GM12878 (cell line): Measurements from ENCODE around the gene KIF23. TPM values are rescaled to one million over a fixed set of nuclear protein-coding genes. Genes with fewer than 3 reads are reported as not detected.

Experiments used
- CBX5 ChIP-seq: sonication (generic); IDR thresholded peaks from 2 replicates; pipeline ENCODE4 v1.6.1; 2016; ENCODE audit warnings: low read depth, moderate library complexity, mild to moderate bottlenecking, inconsistent platforms
- CTCF ChIP-seq, 3 experiments: IDR thresholded peaks in 2 of 3; conservative IDR thresholded peaks in 1 of 3; 2 replicates each; pipeline ENCODE4 v1.5.1; 2011; ENCODE audit warnings: low read depth in 3 of 3, low read length in 3 of 3, mild to moderate bottlenecking in 3 of 3, control low read depth in 2 of 3, moderate library complexity in 2 of 3, inconsistent platforms in 1 of 3, mixed read lengths in 1 of 3; ENCODE audit not compliant: control insufficient read depth in 2 of 3, insufficient read depth in 1 of 3; ENCODE audit errors: extremely low read depth in 1 of 3
- E2F4 ChIP-seq: IDR thresholded peaks from 2 replicates; pipeline ENCODE4 v1.6.1; 2012; ENCODE audit warnings: low read depth, low read length, improper control_type of control experiment
- EP300 ChIP-seq, 2 experiments: fragments of 150-350 bp in 1 of 2; IDR thresholded peaks; 2 replicates each; pipeline ENCODE4 v1.6.1; 2011 to 2012; ENCODE audit warnings: low read depth in 2 of 2, low read length in 2 of 2, borderline replicate concordance in 1 of 2, improper control_type of control experiment in 1 of 2, inconsistent platforms in 1 of 2; ENCODE audit not compliant: control insufficient read depth in 1 of 2
- MTA3 ChIP-seq: IDR thresholded peaks from 2 replicates; pipeline ENCODE4 v1.6.1; 2012; ENCODE audit warnings: low read length, inconsistent platforms, borderline replicate concordance
- MYC ChIP-seq: IDR thresholded peaks from 2 replicates; pipeline ENCODE4 v1.6.1; 2011; ENCODE audit warnings: mild to moderate bottlenecking, low read length, moderate library complexity, inconsistent platforms; ENCODE audit not compliant: insufficient read depth, insufficient replicate concordance, insufficient read length, severe bottlenecking
- NKRF ChIP-seq: fragments of 450-650 bp; conservative IDR thresholded peaks from 2 replicates; pipeline ENCODE4 v1.6.1; 2017; ENCODE audit warnings: mild to moderate bottlenecking, moderate library complexity
- POU2F2 ChIP-seq: IDR thresholded peaks from 3 replicates; pipeline ENCODE4 v1.6.1; 2011; ENCODE audit warnings: low read depth, mild to moderate bottlenecking, low read length, borderline replicate concordance
- RAD51 ChIP-seq: fragments of 450-650 bp; IDR thresholded peaks from 2 replicates; pipeline ENCODE4 v1.6.1; 2016; ENCODE audit warnings: moderate library complexity, mild to moderate bottlenecking, inconsistent platforms
- REST ChIP-seq: IDR thresholded peaks from 2 replicates; pipeline ENCODE4 v1.6.1; 2012; ENCODE audit warnings: mild to moderate bottlenecking, low read depth, low read length
- ZNF592 ChIP-seq: fragments of 450-650 bp; IDR thresholded peaks from 2 replicates; pipeline ENCODE4 v1.6.1; 2017; ENCODE audit warnings: mild to moderate bottlenecking, moderate library complexity
- polyA plus RNA-seq, 11 experiments: library from polyadenylated mRNA; depleted of rRNA in 4 of 11; unstranded in 6 of 11; stranded (reverse) in 5 of 11; fragments of >200 nt; fragmentation: Nextera tagmentation in 4 of 11; fragmentation: Illumina TruSeq in 1 of 11; extraction: Ambion mirVana in 4 of 11; extraction: Trizol in 1 of 11; gene quantifications; 1 replicate in 1 of 11; 2 replicates in 10 of 11; pipeline versions ENCODE4 v1.2.1 to v1.2.3, GENCODE V29; 2011 to 2016; ENCODE audit warnings: inconsistent platforms in 2 of 11, missing spikeins in 2 of 11, low read depth in 1 of 11
- total RNA-seq, 4 experiments: library from RNA; depleted of rRNA in 3 of 4; stranded (reverse); fragments of >200 nt in 3 of 4; fragmentation: Illumina TruSeq in 1 of 4; extraction: Trizol in 1 of 4; gene quantifications; 2 replicates each; pipeline versions ENCODE4 v1.2.1 to v1.2.3, GENCODE V29; 2013 to 2021

KIF23 gene
- total and polyA plus RNA-seq, 10 of the 15 experiments (the other 5 are each of a cell fraction or from before 2014, with no cell fraction given): 28.0 to 62.5 (median 46.6) TPM

- TF ChIP-seq REST (peak; percentile 62), CTCF (IDR thresholded peaks at IDR 0.05 in 2 of 3, conservative IDR thresholded peaks at IDR 0.05 in 1 of 3; ENCODE audit: control insufficient read depth in 2 of 3, extremely low read depth in 1 of 3, insufficient read depth in 1 of 3, low read depth in 3 of 3, low read length in 3 of 3) (no peak), POU2F2 (peak; percentile 95), E2F4 (no peak), MYC (peak; percentile 96), EP300 (IDR thresholded peaks at IDR 0.05; ENCODE audit: borderline replicate concordance in 1 of 2, control insufficient read depth in 1 of 2, low read depth in 2 of 2, low read length in 2 of 2) (no peak), CBX5 (no peak), RAD51 (0 out of 2 replicates have a peak, but pooled peaks have one; percentile 25), NKRF (peak; percentile 87), MTA3 (no peak), ZNF592 (no peak)
Observed at GRCh38 chr15:69452692-69453521, 38.8 kb downstream of the KIF23 start, which contains the start of gene RPLP1 (continued).
